HG02623 (cell line): Measurements from ENCODE around the gene CEP72.

Experiments
- ATAC-seq: cut with Tn5 transposase; IDR thresholded peaks from one replicate; pipeline ENCODE4 v1.9.1; 2021; ENCODE audit warnings: moderate library complexity; ENCODE audit not compliant: unreplicated experiment

The CEP72 gene

DNA sequence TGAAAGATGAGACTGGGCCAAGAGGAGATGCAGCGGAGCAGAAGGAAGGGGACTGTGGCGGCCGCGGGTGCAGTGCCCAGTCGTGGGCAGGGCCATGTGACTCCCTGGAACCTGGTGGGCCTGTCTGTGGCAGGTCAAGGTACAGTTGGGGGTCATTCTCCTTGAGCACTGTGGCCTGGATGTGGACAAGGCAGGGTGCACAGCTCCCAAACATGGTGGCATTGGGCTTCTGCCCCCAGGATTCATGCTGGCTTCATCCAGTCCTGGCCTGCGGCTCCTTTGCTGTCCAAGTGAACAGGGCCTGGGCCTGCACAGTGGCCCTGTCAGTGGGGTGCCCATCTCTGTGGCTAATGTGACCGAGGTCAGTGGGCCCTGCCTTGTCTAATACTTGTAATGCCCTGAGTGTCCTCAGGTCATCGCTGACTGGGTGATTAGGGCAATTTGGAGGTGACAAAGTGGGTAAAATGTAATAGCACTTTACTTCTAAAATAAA, 39.9 kb downstream of the CEP72 start:
- no peak for ATAC-seq

DNA sequence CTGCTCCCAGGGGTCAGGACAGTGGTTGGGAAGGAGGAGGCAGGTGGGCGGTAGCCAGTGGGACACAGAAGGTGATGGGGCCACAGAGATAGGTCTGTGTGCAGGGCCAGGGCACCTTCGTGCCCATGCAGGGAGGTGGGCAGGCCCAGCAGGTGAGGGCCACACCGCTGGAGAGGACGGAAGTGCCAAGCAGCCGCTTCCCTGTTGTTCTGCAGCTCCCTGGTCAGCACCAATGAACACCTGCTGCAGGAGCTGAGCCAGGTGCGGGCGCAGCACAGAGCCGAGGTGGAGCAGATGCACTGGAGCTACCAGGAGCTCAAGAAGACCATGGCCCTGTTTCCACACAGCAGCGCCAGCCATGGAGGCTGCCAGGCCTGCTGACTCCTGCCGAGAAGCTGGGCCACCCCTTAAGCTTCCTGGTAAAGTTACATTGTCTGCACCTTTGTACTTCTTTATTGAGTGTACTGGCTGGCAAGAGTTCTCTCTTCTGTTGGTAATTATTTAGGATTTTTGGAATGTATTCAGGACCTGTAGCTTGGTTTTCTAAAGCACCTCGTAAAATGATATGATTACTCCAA, 40.7 kb downstream of the CEP72 start:
- ATAC-seq: no peak

- ATAC-seq: no peak
Observed at GRCh38 chr5:654071-654778, 42.1 kb downstream of the CEP72 start.

- no peak for ATAC-seq
Observed at GRCh38 chr5:655406-655805, 43.3 kb downstream of the CEP72 start.

DNA sequence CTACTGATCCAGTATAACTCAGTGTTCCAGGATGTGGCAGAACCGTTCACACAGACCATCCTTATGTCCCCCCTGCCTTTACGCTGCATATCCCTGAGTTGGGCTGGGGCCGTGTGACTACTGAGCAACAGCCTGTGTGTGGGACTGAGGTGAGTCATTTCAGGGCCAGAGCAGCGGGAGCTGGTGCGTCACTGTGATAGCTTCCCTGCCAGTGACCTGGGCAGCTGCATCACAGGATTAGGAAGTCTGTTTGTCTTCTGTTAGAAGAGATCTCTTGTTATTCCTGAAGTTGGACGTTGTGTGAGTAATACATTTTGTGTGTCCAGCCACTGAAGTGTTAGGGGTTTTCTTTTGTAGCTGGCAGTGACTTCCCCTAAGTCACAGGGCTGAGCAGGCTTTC, 45.4 kb downstream of the CEP72 start:
- ATAC-seq: no peak

DNA sequence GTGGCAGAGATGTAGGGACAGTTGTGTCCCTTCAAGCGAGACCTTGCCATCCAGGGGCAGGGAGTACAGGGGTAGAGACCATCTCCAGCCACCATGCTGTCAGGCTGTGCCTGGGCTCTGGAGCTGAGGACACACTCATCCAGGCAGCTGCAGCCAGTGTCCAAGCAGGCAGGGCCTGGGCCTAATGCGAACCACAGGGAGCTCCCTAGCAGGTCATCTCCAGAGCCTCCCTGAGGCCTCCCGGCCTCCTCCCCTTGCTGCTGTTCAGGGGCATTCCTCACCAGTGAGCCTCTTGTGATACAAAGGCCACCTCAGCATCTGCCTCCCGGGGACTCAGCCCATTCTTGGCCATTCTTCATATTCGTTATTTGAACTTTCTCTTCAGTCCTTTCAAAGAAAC, 46.0 kb downstream of the CEP72 start:
- ATAC-seq: no peak

- no peak for ATAC-seq
Observed at GRCh38 chr5:659496-660263, 47.5 kb downstream of the CEP72 start.

- no peak for ATAC-seq
Observed at GRCh38 chr5:660491-661030, 48.4 kb downstream of the CEP72 start.

- ATAC-seq: no peak
Observed at GRCh38 chr5:661891-662750, 50.0 kb downstream of the CEP72 start.

GRCh38 chr5:662751-663435, 50.8 kb downstream of the CEP72 start:
- no peak for ATAC-seq

GRCh38 chr5:663436-664342, 51.5 kb downstream of the CEP72 start:
- no peak for ATAC-seq

DNA sequence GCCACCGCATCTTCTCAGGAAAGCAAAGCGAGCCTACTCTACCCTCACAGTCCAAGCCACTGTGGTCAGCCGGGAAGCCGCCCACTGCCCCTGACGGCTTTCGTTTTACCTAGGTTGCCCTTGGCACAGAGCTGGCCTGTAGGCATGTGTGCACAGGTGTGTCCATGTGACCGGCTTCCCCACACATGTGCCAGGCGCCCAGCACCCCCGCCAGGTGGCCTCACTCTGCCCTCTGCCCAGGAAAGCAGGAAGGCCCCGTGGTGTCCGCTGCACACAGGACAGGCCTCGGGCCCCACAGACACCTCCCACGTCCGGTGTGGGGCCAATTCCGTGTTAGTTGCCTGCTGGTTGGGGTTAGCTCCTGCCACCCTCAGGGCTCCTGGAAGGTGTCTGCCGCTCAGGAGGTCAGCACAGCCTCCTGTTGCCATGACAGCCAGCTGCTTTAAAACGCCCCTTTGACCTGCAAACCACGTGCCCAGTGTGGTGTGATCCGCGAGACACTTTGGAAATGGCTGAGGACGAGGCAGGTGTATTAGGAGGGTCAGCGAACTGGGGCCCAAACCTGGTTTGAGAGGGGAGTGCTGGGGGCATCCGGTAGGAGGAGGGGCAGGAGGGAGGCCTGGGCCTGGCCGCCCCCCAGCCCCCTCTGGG, 52.3 kb downstream of the CEP72 start:
- no peak for ATAC-seq

- ATAC-seq: no peak
Observed at GRCh38 chr5:664994-665360, 52.8 kb downstream of the CEP72 start.

DNA sequence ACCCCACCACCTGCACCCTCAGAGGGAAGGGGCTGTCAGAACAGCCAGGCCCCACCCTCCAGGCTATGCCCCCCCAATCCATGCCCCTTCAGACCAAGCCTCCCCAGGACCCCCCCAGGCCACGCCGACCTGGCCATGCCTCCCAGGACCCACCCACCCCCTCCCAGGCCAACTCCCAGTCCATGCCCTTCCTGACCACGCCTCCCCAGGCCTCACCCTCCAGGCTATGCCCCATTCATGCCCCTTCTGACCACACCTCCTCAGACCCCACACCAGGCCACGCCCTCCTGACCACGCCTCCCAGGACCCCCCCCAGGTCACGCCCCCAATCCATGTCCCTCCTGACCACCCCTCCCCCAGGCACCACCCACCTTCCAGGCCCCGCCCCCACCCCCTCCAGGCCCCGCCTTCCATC, 53.4 kb downstream of the CEP72 start:
- ATAC-seq: no peak

DNA sequence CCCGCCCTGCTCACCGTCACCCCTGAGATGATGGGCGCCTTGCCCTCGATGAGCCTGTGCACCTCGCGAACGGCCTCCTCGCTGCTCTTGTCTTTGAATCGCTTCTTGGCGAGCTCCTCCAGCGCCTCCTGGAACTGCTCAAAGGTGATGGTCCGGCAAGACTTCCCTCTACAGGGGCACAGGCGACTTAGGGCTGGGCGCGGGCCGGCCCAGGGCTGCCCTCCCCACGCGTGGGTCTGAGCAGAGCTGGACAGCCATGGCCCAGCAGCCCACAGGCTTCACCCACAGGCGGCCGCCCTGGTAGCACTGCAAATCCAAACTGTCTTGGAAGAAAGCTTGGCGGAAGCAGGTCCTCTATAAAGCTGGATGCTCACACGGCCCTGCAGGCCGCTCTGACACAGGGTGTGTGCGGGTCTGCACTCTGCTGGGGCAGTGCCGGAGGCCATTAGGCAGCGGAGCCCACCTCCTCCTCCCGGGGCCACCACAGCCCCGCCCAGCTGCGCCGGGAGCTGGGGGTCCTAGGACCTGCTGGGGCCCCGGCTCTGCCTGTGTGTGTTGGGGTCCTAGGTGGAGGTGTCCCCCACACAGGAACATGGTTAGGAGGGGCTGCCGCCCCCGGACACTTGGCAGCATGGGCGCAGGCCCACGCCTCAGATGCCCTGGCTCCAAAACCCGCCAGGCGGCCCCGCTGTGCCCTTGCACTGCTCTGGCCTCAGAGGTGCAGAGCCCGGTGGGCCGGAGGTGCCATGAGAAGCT, 54.0 kb downstream of the CEP72 start:
- ATAC-seq: no peak

DNA sequence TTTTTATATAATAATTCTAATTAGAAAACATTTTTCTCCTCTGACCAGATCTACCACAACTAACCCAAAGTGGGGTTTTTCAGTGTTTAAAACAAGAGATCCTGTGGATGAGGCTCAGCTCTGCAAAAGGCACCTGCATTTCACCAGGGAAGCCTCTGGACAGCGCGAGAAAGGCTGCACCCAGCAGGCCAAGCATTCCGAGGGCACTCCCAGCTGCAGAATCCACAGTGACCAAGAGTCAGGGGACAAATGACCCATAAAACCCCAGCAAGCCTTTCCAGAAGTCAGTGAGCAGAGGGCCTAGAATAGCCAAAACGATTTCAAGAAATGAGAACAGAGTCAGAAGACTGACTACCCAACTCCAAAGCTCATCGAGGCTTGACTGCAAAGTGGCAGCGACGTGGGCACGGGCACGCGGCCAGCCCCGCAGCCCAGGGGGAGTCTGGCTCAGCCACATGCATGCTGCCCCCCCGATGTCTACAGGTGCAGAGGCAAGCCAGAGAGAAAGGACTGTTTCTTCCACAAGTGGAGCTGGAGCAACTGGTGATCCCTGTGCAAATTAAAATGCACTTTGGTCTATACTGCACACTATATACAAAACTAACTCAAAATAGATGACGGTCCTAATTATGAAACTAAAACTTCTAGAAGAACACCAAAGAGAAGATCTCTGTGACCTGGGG, 54.8 kb downstream of the CEP72 start:
- no peak for ATAC-seq

- ATAC-seq: no peak
Observed at GRCh38 chr5:668283-668995, 56.3 kb downstream of the CEP72 start.
